ENCODE data around the gene PTF1A. TPM values are rescaled to one million over a fixed set of nuclear protein-coding genes. Genes with fewer than 3 reads are reported as not detected.

Gene PTF1A, protein sequence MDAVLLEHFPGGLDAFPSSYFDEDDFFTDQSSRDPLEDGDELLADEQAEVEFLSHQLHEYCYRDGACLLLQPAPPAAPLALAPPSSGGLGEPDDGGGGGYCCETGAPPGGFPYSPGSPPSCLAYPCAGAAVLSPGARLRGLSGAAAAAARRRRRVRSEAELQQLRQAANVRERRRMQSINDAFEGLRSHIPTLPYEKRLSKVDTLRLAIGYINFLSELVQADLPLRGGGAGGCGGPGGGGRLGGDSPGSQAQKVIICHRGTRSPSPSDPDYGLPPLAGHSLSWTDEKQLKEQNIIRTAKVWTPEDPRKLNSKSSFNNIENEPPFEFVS
- total RNA-seq (10 to 100 TPM; 29.4 to 70.8 (median 52.0) TPM), polyA plus RNA-seq (10 to 100 TPM; 16.8 to 20.5 TPM)

DNA sequence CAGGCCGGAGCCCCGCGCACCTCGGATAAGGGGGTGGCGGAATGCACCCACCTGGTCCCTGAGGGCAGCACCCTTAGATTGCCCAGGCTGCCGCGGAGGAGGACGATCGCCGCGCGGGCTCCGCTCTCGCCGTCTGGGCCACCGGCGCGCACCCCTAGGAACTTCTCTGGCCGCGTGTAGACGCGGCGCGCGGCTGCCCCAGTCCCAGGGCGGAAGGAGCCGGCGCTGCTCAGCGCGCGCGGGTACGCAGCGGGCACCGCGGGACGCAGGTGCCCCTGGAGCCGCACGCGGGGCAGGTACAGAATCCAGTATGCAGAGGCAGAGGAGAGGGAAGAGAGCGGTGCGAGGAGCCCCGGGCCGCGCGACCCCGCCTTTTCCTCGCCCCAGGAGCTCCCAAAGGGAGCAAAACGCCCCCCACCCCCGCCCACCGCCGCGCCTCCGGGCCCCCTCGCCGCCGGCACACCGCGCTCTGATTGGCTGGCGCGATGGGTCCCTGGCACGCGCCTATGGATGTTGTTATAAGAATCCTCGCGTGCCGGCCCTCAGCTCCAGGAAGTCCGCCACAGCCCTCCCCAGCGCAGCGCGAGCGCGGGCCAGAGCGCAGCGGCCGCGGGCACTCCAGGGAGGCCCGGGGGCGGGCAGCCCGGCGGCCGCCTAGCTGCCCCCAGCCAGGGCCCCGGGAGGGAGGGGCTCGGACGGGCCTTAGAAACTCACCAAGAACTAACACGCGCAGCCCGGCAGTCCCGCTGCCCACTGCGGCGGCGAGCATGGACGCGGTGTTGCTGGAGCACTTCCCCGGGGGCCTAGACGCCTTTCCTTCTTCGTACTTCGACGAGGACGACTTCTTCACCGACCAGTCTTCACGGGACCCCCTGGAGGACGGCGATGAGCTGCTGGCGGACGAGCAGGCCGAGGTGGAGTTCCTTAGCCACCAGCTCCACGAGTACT, at the start of gene PTF1A:
Gene PTF1A (plus strand): TSS at position 549 of the 948 bp plus-strand sequence. CDS start 219 bp downstream, at position 768.
- 1% methylated on average over 81 to 107 of the region's 107 CpGs for whole genome bisulfite sequencing, 2 donors
- Histone ChIP-seq H3K9me3 (no peaks in the 10 kb centered on the region), H3K27ac (peak within 1 kb of the TSS; percentile 76 to 95 (median 84)), H3K4me1 (peaks cover 0 to 13% (median 11%) of the 10 kb centered on the region in 3 donors), H3K4me3 (peak within 1 kb of the TSS; percentile 42 to 67 (median 56)), H3K36me3 (no peaks in the 10 kb centered on the region), H3K27me3 (no peaks in the 10 kb centered on the region)
- TF ChIP-seq, protein P1, sequence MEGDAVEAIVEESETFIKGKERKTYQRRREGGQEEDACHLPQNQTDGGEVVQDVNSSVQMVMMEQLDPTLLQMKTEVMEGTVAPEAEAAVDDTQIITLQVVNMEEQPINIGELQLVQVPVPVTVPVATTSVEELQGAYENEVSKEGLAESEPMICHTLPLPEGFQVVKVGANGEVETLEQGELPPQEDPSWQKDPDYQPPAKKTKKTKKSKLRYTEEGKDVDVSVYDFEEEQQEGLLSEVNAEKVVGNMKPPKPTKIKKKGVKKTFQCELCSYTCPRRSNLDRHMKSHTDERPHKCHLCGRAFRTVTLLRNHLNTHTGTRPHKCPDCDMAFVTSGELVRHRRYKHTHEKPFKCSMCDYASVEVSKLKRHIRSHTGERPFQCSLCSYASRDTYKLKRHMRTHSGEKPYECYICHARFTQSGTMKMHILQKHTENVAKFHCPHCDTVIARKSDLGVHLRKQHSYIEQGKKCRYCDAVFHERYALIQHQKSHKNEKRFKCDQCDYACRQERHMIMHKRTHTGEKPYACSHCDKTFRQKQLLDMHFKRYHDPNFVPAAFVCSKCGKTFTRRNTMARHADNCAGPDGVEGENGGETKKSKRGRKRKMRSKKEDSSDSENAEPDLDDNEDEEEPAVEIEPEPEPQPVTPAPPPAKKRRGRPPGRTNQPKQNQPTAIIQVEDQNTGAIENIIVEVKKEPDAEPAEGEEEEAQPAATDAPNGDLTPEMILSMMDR (IDR thresholded peaks at IDR 0.05): no peak
- DNase-seq (peak; percentile 82 to 91 (median 85)), FAIRE-seq (no peak), ATAC-seq (peak; percentile 63 to 77 (median 71))
- intact Hi-C loops (cut with DNase I): no loop called here

DNA sequence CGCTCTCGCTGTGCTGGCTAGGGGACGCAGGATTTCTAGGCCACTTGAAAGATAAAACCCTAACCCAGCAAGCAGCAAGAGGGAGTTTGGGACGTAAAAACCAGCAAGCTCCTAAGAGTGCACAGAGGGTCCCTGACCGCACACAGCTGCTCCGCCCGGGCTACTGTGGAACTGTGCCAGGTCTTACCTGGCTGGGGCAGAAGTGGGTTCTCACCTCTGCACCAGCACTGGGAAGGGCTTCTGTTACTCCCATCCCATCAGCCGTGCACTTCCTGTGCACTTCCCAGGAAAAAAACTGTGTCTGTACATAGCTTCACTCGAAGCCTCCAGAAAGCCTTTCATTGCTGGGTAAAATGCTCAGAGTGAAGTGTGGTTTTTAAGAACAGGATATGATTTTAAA, 45.9 kb upstream of the PTF1A start:
- H3K27ac ChIP-seq: no peak overlapping the region
- intact Hi-C loops (cut with DNase I): no loop called here
- no peaks in the 10 kb centered on the region for H3K9me3 ChIP-seq
- peaks cover 0 to 2% (median 0%) of the 10 kb centered on the region in 3 donors for H3K4me1 ChIP-seq
- no peaks in the 10 kb centered on the region for H3K36me3 ChIP-seq
- no peak for ATAC-seq
- no peak for FAIRE-seq
- no peak overlapping the region for H3K4me3 ChIP-seq
- WGBS, 2 donors: 88 to 90% methylated on average over 9 of the region's 9 CpGs
- no peak for DNase-seq
- TF ChIP-seq, protein P1 (IDR thresholded peaks at IDR 0.05): no peak
- H3K27me3 ChIP-seq: no peaks in the 10 kb centered on the region

DNA sequence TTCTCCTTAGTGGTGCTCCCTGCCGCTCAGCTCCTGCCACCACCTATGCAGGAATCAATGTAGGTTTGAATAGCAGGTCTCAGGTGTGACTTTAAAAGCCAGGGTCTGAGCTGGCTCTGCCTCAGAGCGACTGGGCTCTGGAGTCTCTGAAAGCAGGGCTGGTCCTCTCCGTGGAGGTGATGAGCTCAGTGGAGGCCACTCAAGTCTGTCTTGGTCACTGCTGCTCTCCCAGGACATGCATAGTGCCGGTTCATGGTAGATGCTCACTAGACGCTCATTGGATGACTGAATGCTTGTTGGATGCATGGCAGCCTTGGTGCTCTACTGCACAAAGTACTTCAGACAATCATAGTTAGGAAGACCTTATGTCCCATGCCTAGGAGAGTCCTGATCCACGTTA, 45.1 kb upstream of the PTF1A start:
- intact Hi-C loops (cut with DNase I): no loop called here
- Histone ChIP-seq H3K27me3 (no peaks in the 10 kb centered on the region), H3K36me3 (no peaks in the 10 kb centered on the region), H3K4me3 (no peak overlapping the region), H3K9me3 (no peaks in the 10 kb centered on the region), H3K27ac (no peak overlapping the region), H3K4me1 (peaks cover 0 to 5% (median 0%) of the 10 kb centered on the region in 3 donors)
- 82 to 92% methylated on average over 6 of the region's 6 CpGs for WGBS, 2 donors
- TF ChIP-seq, protein P1 (IDR thresholded peaks at IDR 0.05): no peak
- FAIRE-seq (no peak), ATAC-seq (no peak), DNase-seq (no peak)

DNA sequence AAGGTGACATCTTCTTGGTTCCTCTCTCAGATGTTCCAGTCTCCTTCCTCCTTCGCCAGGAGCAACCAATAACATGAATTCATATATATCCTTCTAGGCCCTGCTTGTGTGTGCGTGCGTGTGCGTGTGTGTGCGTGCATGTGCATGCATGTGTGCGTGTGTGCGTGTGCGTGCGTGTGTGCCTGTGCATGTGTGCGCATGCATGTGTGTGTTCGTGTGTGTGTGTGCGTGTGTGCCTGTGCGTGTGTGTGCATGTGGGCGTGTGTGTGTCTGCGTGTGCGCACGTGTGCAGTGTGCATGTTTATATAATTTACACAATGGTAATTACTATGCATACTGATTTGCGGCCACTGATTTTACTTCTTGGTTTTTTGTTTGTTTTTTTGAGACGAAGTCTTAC, 43.9 kb upstream of the PTF1A start:
- 94 to 95% methylated on average over 19 of the region's 19 CpGs for WGBS, 2 donors
- no peak overlapping the region for H3K4me3 ChIP-seq
- H3K27me3 ChIP-seq: no peaks in the 10 kb centered on the region
- no peak for FAIRE-seq
- intact Hi-C loops (cut with DNase I): no loop called here
- no peaks in the 10 kb centered on the region for H3K36me3 ChIP-seq
- no peak for ATAC-seq
- no peak for DNase-seq
- peaks cover 0 to 5% (median 0%) of the 10 kb centered on the region in 3 donors for H3K4me1 ChIP-seq
- H3K9me3 ChIP-seq: no peaks in the 10 kb centered on the region
- no peak overlapping the region for H3K27ac ChIP-seq
- TF ChIP-seq, protein P1 (IDR thresholded peaks at IDR 0.05): no peak
